Nucleus accumbens (tissue), 56 donors: ENCODE data around the gene MEIG1.
"Not testable (repeated sequence)": the region's sequence is repeated elsewhere in the genome, so short reads cannot be mapped to it uniquely, and the experiment has no call there.

ENCODE experiments used
- DNase-seq, 56 donors: peaks; one replicate each; lab custom pipeline; 2025; lab: John Stamatoyannopoulos, UW

MEIG1 gene

GRCh38 chr10:14954001-14954770 is 5.0 kb upstream of the MEIG1 start, which contains the start of gene DCLRE1C:
Gene DCLRE1C (minus strand): TSS chr10:14954096. CDS start chr10:14954010, 86 bp downstream.
- DNase-seq, result peak; percentile 17 to 94 (median 84)

GRCh38 chr10:14954934-14955333 is 4.3 kb upstream of the MEIG1 start:
- no peak for DNase-seq

GRCh38 chr10:14958872-14959220 is 342 bp upstream of the MEIG1 start:
- no peak for DNase-seq

DNA sequence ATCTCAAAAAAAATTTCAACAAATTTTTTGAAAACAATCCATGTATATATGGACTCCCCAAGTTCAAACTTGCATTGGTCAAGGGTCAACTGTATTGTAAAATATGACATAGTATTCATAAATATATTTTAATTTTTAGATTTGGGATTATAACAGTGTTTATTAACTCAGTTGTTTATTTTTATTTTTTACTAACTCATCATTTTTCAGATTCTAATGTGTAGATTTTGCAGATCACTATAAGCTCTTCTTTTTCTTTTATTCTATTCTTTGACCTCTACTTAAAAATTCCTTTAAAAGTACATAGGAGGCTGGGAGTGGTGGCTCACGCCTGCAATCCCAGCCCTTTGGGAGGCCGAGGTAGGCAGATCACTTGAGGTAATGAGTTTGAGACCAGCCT is 8.7 kb downstream of the MEIG1 start:
- DNase-seq, result no peak

DNA sequence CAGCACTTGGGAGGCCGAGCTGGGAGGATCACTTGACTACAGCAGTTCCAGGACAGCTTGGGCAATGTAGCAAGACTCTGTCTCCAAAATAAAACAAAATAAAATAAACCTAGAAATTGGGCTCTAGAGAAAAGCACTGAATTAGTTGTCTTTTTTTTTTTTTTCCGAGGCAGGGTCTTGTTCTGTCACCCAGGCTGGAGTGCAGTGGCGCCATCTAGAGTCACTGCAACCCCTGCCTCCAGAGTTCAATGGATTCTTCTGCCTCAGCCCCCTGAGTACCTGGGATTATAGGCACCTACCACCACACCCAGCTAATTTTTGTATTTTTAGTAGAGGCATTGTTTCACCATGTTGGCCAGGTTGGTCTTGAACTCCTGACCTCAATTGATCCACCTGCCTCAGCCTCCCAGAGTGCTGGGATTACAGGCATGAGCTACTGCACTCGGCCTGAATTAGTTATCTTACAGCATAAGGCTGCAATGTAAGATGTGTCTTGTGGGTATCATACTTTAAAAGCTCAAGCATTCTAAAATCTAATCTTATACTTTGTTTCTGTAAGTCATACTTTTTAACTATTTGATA is 12.8 kb downstream of the MEIG1 start:
- peak in 2 of 56 donors; percentile 3 to 13 for DNase-seq

GRCh38 chr10:14974153-14974998 is 15.2 kb downstream of the MEIG1 start:
- DNase-seq, result not testable (repeated sequence)

DNA sequence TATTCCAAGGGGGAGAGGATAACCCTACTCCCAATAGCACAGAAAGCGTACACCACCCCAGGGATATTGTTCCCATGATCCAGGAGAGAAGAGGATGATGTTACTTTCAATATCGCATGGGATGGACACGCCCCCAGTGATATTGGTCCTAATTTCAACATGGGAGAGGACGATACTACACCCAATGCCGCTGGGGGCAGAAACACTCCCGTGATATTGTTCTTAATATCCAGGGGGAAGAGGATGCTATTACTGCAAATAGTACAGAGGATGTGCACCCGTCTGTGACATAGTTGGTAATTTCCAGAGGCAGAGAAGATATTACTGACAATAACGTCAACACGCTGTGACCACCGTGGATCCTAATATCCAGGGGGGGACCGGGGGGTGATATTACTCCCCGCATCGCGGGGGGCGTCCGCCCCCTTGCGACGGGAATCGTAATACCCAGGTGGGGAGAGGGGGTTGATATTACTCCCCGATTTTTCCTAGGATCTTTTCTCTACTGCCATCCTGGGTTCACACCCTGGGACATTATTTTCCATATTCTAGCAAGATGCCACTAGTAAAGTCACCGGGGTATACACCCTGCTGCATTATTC is 16.6 kb downstream of the MEIG1 start:
- DNase-seq, result no peak

GRCh38 chr10:14982744-14983143 is 23.6 kb downstream of the MEIG1 start:
- DNase-seq, result no peak

- not testable (repeated sequence) for DNase-seq
These were observed 30.4 kb downstream of the MEIG1 start for GRCh38 chr10:14989552-14989951.

- DNase-seq, result not testable (repeated sequence)
These were observed 32.0 kb downstream of the MEIG1 start for GRCh38 chr10:14991035-14991749.

DNA sequence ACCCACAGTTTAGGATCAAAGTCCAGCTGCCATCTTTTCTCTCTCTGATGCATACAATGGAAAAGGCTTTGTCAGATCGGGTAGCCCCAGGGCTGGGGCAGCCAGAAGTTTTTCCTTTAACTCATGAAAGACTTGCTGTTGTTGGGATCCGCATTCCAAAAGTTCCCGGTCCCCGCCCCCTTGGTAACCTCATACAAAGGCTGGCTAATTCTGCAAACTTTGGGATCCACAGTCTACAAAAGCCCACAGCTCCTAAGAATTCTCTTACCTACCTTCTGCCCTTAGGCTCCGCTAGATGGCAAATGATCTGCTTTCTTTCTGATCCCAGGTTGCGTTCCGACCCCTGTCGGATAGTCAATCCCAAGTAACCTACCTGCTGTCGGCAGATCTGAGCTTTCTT is 33.1 kb downstream of the MEIG1 start:
- not testable (repeated sequence) for DNase-seq

DNA sequence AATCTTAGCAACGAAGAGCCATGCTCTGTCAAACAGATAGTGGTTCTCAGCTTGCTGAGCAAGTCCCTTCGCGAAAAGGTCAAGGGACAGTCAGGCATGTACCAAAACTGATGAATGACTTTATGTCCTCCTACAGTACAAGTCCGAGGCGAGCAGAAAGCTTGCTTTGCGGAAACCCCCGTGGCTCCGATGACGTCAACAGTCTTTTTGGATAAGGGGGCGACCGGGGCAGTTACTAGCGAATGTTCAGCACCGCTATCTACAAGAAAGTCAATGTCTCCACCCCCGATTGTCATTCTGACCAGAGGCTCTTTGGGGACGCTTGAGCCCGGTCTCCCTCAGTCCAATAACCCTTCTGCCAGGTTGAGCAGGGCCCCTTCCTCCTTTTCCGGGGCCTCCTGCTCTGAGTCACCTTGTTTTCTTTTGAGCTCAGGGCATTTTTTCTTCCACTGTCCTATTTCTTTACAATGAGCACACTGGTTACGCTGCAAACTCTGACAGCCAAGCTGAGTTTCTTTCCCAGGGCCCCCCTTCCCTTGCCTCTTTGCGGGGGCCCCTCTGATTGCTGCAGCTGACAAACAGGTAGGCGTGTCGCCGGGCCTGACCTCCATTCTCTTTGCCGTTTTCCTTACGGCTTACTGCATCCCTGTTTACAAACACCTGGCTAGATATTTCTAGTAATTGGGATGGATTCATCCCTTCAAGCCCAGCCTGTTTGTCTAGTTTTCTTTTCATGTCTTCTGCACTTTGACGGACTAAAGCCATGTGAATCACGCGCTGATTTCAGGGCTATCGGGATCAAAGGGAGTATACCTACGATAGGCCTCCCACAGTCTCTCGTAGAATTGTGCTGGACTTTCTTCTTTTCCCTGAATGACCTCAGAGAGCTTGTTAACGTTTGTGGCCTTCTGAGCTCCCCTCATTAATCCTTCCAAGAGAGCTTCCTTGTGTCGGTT is 34.6 kb downstream of the MEIG1 start:
- DNase-seq, result not testable (repeated sequence)

GRCh38 chr10:14995964-14996565 is 36.9 kb downstream of the MEIG1 start:
- peak in 2 of 56 donors; percentile 2 to 6 for DNase-seq

- not testable (repeated sequence) for DNase-seq
These were observed 54.3 kb downstream of the MEIG1 start for GRCh38 chr10:15013530-15013929.

GRCh38 chr10:15015451-15015850 is 56.3 kb downstream of the MEIG1 start:
- peak in 2 of 56 donors; percentile 5 to 7 for DNase-seq

DNA sequence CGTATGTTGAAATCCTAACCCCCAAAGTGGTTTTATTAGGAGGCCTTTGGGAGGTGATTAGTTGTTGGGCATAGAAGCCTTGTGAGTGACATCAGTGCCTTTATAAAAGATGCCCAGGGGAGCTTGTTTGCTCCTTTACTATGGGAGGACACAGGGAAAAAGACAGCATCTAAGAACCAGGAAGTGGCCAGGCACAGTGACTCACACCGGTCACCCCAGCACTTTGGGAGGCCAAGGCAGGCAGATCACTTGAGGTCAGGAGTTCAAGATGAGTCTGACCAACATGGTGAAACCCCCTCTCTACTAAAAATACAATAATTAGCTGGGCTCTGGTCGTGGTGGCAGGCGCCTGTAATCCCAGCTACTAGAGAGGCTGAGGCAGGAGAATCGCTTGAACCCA is 61.8 kb downstream of the MEIG1 start:
- DNase-seq, result not testable (repeated sequence)
